ENCODE measurements around the gene HILPDA.

HILPDA gene

DNA sequence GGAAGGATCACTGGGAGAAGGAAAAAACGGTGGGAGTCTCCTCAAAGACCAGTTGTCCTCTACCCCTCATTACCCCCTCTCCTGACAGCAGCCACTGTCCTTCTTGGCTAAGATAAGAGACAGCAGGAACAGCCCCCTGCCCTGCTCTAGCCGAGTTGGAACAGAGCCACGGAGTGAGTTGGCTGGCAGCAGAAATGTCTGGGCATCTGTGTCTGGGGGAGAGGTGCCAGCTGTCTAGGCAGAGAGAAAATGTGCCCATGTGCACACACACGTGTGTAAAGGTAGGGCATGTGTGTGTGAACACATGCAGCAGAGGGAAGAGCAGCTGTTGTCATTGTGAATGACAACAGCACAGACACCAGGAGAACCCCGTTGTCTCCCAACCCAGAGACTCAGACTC is 9.4 kb upstream of the HILPDA start:
- no peak overlapping the region for H2AFZ ChIP-seq (ENCODE audit: low read length)
- no peak overlapping the region for H3K27ac ChIP-seq (ENCODE audit: low read length)
- H3K79me2 ChIP-seq (ENCODE audit: low read length): no peaks in the 10 kb centered on the region
- no peak for DNase-seq
- H4K20me1 ChIP-seq (ENCODE audit: insufficient read depth, low read length): no peaks in the 10 kb centered on the region
- no peak overlapping the region for H3K4me2 ChIP-seq (ENCODE audit: low read depth, low read length)
- no peak overlapping the region for H3K4me3 ChIP-seq (ENCODE audit: low read length)
- no peak overlapping the region for H3K9ac ChIP-seq (ENCODE audit: low read length)
- H3K27me3 ChIP-seq (replicated peaks; ENCODE audit: insufficient read depth, low read length): no peaks in the 10 kb centered on the region; the same call in 1 of the 2 replicates
- H3K9me3 ChIP-seq (replicated peaks; ENCODE audit: insufficient read depth, low read length): no peaks in the 10 kb centered on the region
- peaks cover 12% of the 10 kb centered on the region for H3K4me1 ChIP-seq (ENCODE audit: low read length)
- TF ChIP-seq EZH2phosphoT487 (IDR thresholded peaks at IDR 0.05; ENCODE audit: low read length): no peak
- no peak for TF ChIP-seq EZH2 (optimal IDR thresholded peaks at IDR 0.05; ENCODE audit: low read depth, low read length)
- TF ChIP-seq CTCF (IDR thresholded peaks at IDR 0.05; ENCODE audit: low read length): no peak
- no peaks in the 10 kb centered on the region for H3K36me3 ChIP-seq (replicated peaks; ENCODE audit: insufficient read depth, low read length)
- H3F3A ChIP-seq (ENCODE audit: insufficient read depth, low read length): no peaks in the 10 kb centered on the region
- no peaks in the 10 kb centered on the region for H3K9me2 ChIP-seq (replicated peaks; ENCODE audit: insufficient read depth, low read length)

DNA sequence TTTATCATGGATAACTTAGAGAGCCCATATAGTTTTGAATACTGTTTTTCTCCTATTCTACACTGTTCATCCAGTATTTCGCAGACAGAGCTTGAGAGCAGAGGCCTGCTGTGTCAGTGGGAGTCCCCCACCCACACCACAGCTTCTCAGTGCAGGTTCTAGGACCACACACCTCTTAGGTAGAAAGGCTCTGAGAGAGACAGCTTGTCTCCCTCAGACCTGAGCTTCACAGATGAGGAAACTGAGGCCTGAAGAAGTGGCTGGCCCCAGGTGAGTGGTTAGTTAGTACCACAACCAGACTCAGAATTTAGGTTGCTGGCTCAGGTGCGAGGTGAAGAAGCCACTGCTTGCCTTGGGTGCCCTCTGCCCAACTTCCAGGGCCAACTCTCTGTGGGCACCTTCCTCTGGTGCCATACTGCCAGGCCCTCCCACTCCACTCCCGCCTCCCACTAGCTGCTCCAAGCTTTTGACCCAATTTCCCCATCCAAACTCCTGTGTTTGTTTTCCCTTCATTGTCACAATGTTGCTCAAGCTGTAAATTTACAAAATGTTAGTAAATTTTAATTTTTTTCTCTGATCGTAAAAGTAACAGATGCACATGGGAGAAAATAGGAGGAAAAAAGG is 7.6 kb upstream of the HILPDA start:
- Histone ChIP-seq H3K4me1 (ENCODE audit: low read length) (peaks cover 12% of the 10 kb centered on the region), H3K4me3 (ENCODE audit: low read length) (no peak overlapping the region), H2AFZ (ENCODE audit: low read length) (no peak overlapping the region), H3F3A (ENCODE audit: insufficient read depth, low read length) (no peaks in the 10 kb centered on the region), H3K27ac (ENCODE audit: low read length) (no peak overlapping the region), H3K27me3 (replicated peaks; ENCODE audit: insufficient read depth, low read length) (no peaks in the 10 kb centered on the region; the same call in 1 of the 2 replicates), H4K20me1 (ENCODE audit: insufficient read depth, low read length) (no peaks in the 10 kb centered on the region), H3K9me3 (replicated peaks; ENCODE audit: insufficient read depth, low read length) (no peaks in the 10 kb centered on the region), H3K79me2 (ENCODE audit: low read length) (no peaks in the 10 kb centered on the region), H3K9ac (ENCODE audit: low read length) (no peak overlapping the region), H3K36me3 (replicated peaks; ENCODE audit: insufficient read depth, low read length) (no peaks in the 10 kb centered on the region), H3K4me2 (ENCODE audit: low read depth, low read length) (no peak overlapping the region), H3K9me2 (replicated peaks; ENCODE audit: insufficient read depth, low read length) (no peaks in the 10 kb centered on the region)
- TF ChIP-seq EZH2phosphoT487 (IDR thresholded peaks at IDR 0.05; ENCODE audit: low read length): no peak
- no peak for TF ChIP-seq CTCF (IDR thresholded peaks at IDR 0.05; ENCODE audit: low read length)
- no peak for TF ChIP-seq EZH2 (optimal IDR thresholded peaks at IDR 0.05; ENCODE audit: low read depth, low read length)
- no peak for DNase-seq

DNA sequence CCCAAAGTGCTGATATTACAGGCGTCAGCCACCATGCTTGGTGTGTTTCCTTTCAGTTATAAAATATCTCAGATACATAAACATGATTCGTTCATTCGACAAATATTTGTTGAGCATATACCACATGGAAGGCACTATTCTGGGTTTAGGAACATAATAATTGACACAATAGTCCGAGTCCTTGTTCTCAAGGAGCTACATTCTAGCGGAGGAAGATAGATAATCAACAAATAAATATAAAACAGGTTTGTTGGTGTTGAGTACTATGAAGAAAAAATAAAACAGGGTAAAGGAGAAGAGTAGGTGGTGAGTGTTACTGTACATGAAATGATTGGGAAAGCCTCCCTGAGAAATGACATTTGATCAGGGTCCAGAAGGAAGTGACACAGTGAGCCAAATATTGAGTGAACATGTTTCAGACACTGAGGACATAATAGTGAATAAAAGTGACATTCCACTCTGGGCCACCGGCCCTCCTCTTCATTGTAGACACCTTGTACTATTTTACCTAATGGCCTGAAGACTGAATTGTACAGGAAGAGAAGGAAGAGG is 6.9 kb upstream of the HILPDA start:
- Histone ChIP-seq H3K4me3 (ENCODE audit: low read length) (no peak overlapping the region), H2AFZ (ENCODE audit: low read length) (no peak overlapping the region), H3K27me3 (replicated peaks; ENCODE audit: insufficient read depth, low read length) (no peaks in the 10 kb centered on the region; the same call in 1 of the 2 replicates), H3K79me2 (ENCODE audit: low read length) (no peaks in the 10 kb centered on the region), H3K4me1 (ENCODE audit: low read length) (peaks cover 10% of the 10 kb centered on the region), H4K20me1 (ENCODE audit: insufficient read depth, low read length) (no peaks in the 10 kb centered on the region), H3K36me3 (replicated peaks; ENCODE audit: insufficient read depth, low read length) (no peaks in the 10 kb centered on the region), H3F3A (ENCODE audit: insufficient read depth, low read length) (no peaks in the 10 kb centered on the region), H3K9me3 (replicated peaks; ENCODE audit: insufficient read depth, low read length) (no peaks in the 10 kb centered on the region), H3K9ac (ENCODE audit: low read length) (no peak overlapping the region), H3K4me2 (ENCODE audit: low read depth, low read length) (no peak overlapping the region), H3K9me2 (replicated peaks; ENCODE audit: insufficient read depth, low read length) (no peaks in the 10 kb centered on the region), H3K27ac (ENCODE audit: low read length) (no peak overlapping the region)
- DNase-seq: no peak
- TF ChIP-seq EZH2phosphoT487 (IDR thresholded peaks at IDR 0.05; ENCODE audit: low read length) (no peak), CTCF (IDR thresholded peaks at IDR 0.05; ENCODE audit: low read length) (no peak), EZH2 (optimal IDR thresholded peaks at IDR 0.05; ENCODE audit: low read depth, low read length) (no peak)

All from MM.1S (cell line).